ENCODE measurements around the gene ISOC1. TPM values are rescaled to one million over a fixed set of nuclear protein-coding genes. Genes with fewer than 3 reads are reported as not detected.
A peak's percentile ranks its signal among the peaks of the same experiment; 100 is the strongest.

The ISOC1 gene
- total and polyA plus RNA-seq, 2 donors (not counting 1 experiment from before 2014, with no cell fraction given) = 15.4 to 21.1 TPM

- Histone ChIP-seq H4K20me1 (ENCODE audit: control insufficient read depth, extremely low read depth, insufficient read depth, low read length) (no peaks in the 10 kb centered on the region), H3K27ac (ENCODE audit: insufficient read depth, low read length) (no peak overlapping the region), H3K4me3 (replicated peaks in 1 of 4; ENCODE audit: control extremely low read depth in 1 of 4, insufficient read depth in 1 of 4, low read depth in 3 of 4, low read length in 4 of 4) (no peak overlapping the region), H3K9me3 (ENCODE audit: control insufficient read depth, insufficient read depth, low read depth, low read length) (no peaks in the 10 kb centered on the region), H3K9ac (ENCODE audit: insufficient read depth, low read length) (no peak overlapping the region), H3K4me1 (ENCODE audit: control insufficient read depth, extremely low read depth, insufficient read depth, low read length) (no peaks in the 10 kb centered on the region), H2AFZ (ENCODE audit: low read length) (no peak overlapping the region), H3K79me2 (ENCODE audit: control insufficient read depth, insufficient read depth, low read length) (no peaks in the 10 kb centered on the region), H3K27me3 (ENCODE audit: control insufficient read depth, insufficient read depth, low read length) (no peaks in the 10 kb centered on the region), H3K36me3 (ENCODE audit: control insufficient read depth, insufficient read depth, low read length) (no peaks in the 10 kb centered on the region), H3K4me2 (ENCODE audit: extremely low read depth, insufficient read depth, low read length) (no peak overlapping the region)
- DNase-seq (ENCODE audit: low read depth in 2 of 2) = no peak
- TF ChIP-seq EZH2 (IDR thresholded peaks at IDR 0.05; ENCODE audit: low read length, missing control alignments) (no peak), CTCF (conservative IDR thresholded peaks at IDR 0.05 in 1 of 2, IDR thresholded peaks at IDR 0.05 in 1 of 2; ENCODE audit: low read depth in 1 of 2, low read length in 2 of 2) (no peak)
These were observed 37.2 kb upstream of the ISOC1 start for GRCh38 chr5:129057329-129057728.

- TF ChIP-seq EZH2 (IDR thresholded peaks at IDR 0.05; ENCODE audit: low read length, missing control alignments) (no peak), CTCF (conservative IDR thresholded peaks at IDR 0.05 in 1 of 2, IDR thresholded peaks at IDR 0.05 in 1 of 2; ENCODE audit: low read depth in 1 of 2, low read length in 2 of 2) (no peak)
- H3K4me1 ChIP-seq (ENCODE audit: control insufficient read depth, extremely low read depth, insufficient read depth, low read length) = no peaks in the 10 kb centered on the region
- no peak overlapping the region for H3K9ac ChIP-seq (ENCODE audit: insufficient read depth, low read length)
- no peaks in the 10 kb centered on the region for H3K36me3 ChIP-seq (ENCODE audit: control insufficient read depth, insufficient read depth, low read length)
- no peak overlapping the region for H3K4me3 ChIP-seq (replicated peaks in 1 of 4; ENCODE audit: control extremely low read depth in 1 of 4, insufficient read depth in 1 of 4, low read depth in 3 of 4, low read length in 4 of 4)
- DNase-seq (ENCODE audit: low read depth in 2 of 2) = no peak
- no peak overlapping the region for H2AFZ ChIP-seq (ENCODE audit: low read length)
- H3K27ac ChIP-seq (ENCODE audit: insufficient read depth, low read length) = no peak overlapping the region
- H3K4me2 ChIP-seq (ENCODE audit: extremely low read depth, insufficient read depth, low read length) = no peak overlapping the region
- no peaks in the 10 kb centered on the region for H4K20me1 ChIP-seq (ENCODE audit: control insufficient read depth, extremely low read depth, insufficient read depth, low read length)
- H3K79me2 ChIP-seq (ENCODE audit: control insufficient read depth, insufficient read depth, low read length) = no peaks in the 10 kb centered on the region
- no peaks in the 10 kb centered on the region for H3K27me3 ChIP-seq (ENCODE audit: control insufficient read depth, insufficient read depth, low read length)
- H3K9me3 ChIP-seq (ENCODE audit: control insufficient read depth, insufficient read depth, low read depth, low read length) = no peaks in the 10 kb centered on the region
These were observed 32.7 kb upstream of the ISOC1 start for GRCh38 chr5:129061849-129062248.

- TF ChIP-seq EZH2 (IDR thresholded peaks at IDR 0.05; ENCODE audit: low read length, missing control alignments) = no peak
- no peak for TF ChIP-seq CTCF (conservative IDR thresholded peaks at IDR 0.05 in 1 of 2, IDR thresholded peaks at IDR 0.05 in 1 of 2; ENCODE audit: low read depth in 1 of 2, low read length in 2 of 2)
- DNase-seq (ENCODE audit: low read depth in 2 of 2) = peak; percentile 18 to 65
- Histone ChIP-seq H3K4me1 (ENCODE audit: control insufficient read depth, extremely low read depth, insufficient read depth, low read length) (no peaks in the 10 kb centered on the region), H3K27me3 (ENCODE audit: control insufficient read depth, insufficient read depth, low read length) (no peaks in the 10 kb centered on the region), H3K79me2 (ENCODE audit: control insufficient read depth, insufficient read depth, low read length) (no peaks in the 10 kb centered on the region), H3K4me3 (replicated peaks in 1 of 4; ENCODE audit: control extremely low read depth in 1 of 4, insufficient read depth in 1 of 4, low read depth in 3 of 4, low read length in 4 of 4) (no peak overlapping the region), H3K27ac (ENCODE audit: insufficient read depth, low read length) (no peak overlapping the region), H4K20me1 (ENCODE audit: control insufficient read depth, extremely low read depth, insufficient read depth, low read length) (no peaks in the 10 kb centered on the region), H3K36me3 (ENCODE audit: control insufficient read depth, insufficient read depth, low read length) (no peaks in the 10 kb centered on the region), H3K9ac (ENCODE audit: insufficient read depth, low read length) (no peak overlapping the region), H2AFZ (ENCODE audit: low read length) (no peak overlapping the region), H3K4me2 (ENCODE audit: extremely low read depth, insufficient read depth, low read length) (no peak overlapping the region), H3K9me3 (ENCODE audit: control insufficient read depth, insufficient read depth, low read depth, low read length) (no peaks in the 10 kb centered on the region)
These were observed 31.0 kb upstream of the ISOC1 start for GRCh38 chr5:129063483-129064113.
